Bladder microvascular endothelial cell (primary cell): ENCODE data around the gene GPX2. TPM values are rescaled to one million over a fixed set of nuclear protein-coding genes. Genes with fewer than 3 reads are reported as not detected.

Experiments used
- total RNA-seq: library from RNA; depleted of rRNA; stranded (reverse); fragments of >200 nt; gene quantifications from 2 replicates; pipeline ENCODE4 v1.2.3, GENCODE V29; 2014

Gene GPX2
- not detected in 2 replicates for total RNA-seq

DNA sequence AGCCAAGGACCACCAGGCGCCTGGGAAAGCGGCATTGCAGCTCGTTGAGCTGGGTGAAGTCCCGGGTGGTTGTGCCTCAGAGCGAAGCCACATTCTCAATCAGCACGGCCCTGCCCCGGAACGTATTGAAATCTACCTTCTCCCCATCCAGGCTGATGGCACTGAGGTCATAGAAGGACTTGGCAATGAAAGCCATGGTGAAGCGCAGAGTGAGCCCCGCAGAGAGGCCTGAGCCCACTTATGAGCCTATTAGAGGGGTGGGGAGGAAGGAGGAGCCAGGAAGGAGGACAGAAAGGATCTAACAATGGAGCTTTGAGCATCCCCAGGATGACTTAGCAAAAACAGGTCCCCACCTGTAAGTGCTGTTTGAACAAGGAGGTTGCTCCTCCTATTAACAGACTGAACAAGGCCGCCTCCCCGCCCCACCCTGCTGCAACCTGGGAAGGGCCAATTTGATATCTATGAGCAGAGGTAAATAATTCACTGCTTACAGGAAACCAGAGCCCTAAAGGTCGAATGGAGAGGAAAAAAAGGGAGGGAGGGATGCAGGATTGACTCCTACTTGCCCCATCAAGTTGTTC is at the start of gene GPX2:
GPX2 (minus strand) TSS at position 215 of the 581 bp plus-strand sequence; CDS start at position 196, 19 bp downstream.

DNA sequence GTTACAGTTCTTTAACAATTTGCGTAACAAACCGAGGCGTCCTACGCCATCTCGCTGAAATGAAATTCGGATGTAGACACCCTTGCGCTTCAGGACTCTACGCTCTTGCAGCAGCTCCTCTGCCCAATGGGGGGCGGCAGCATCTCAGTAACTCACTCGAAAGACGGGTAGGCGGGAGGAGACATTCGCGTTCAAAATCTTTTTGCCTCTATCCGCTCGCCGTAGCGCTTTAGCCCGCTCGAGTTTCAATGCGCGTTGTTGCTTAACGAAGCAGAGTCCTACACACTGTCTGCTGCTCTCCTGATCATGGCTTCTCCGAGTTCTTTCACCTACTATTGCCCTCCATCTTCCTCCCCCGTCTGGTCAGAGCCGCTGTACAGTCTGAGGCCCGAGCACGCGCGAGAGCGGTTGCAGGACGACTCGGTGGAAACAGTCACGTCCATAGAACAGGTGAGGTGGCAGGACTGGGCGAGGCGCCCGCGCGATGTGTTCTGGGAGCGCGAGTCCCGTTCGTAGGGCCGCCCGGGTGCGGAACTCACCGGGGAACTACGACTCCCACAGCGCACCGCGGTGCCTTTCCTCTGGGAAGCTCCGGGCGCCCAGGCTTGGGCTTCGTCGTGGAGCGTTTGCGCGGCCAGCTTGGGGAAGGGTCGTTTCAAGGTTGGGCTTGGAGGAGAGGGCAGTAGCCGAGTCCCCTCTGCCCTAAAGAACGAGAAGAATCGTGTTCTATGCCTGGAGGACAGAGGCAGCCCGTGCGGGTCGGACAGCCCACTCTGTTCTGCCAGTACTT is 44.3 kb upstream of the GPX2 start, which contains the start of gene FNTB:
FNTB (plus strand) TSS at position 248 of the 790 bp plus-strand sequence; CDS start at position 307, 59 bp downstream.

DNA sequence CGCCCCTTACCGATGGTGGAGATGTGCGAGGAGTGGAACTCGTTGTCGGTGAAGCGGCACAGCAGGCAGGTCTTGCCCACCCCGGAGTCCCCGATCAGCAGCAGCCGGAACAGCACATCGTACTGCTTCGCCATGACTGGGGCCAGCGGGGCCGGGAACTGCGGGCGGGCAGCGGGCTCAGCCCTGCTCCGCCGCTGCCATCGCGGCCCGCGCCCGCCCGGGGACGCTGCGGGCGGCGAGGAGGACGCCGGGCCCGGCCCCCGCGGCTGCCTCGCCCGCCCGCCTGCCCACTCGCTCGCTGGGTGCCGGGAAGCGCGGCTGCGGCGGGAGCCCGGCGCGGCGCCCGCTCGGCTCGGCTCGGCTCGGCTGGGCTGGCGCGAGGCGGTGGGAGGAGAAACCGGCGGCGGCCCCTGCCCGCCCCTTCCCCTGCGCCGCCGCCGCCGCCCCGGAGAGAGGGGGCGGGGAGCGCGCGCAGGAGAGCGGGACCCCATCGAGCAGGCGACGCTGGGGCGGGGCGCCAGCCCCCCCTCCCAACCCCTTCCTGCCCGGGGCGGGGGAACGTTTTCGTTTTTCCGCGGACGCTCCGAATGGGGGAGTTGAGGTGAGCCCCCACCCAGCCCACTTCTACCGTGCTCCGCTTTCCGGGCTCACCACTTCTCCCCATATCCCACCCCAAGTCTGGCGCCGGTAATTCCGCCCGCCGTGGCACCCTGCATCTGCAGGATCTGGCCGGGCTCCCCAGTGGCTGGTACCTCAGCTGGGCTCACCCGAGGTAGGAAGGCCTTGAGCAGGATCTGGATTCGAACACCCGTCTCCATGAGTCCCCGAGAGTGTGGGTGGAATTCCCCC is 29.6 kb upstream of the GPX2 start, which contains the start of gene RAB15:
RAB15 (minus strand) TSS at position 394 of the 849 bp plus-strand sequence; CDS start at position 134, 260 bp downstream.

DNA sequence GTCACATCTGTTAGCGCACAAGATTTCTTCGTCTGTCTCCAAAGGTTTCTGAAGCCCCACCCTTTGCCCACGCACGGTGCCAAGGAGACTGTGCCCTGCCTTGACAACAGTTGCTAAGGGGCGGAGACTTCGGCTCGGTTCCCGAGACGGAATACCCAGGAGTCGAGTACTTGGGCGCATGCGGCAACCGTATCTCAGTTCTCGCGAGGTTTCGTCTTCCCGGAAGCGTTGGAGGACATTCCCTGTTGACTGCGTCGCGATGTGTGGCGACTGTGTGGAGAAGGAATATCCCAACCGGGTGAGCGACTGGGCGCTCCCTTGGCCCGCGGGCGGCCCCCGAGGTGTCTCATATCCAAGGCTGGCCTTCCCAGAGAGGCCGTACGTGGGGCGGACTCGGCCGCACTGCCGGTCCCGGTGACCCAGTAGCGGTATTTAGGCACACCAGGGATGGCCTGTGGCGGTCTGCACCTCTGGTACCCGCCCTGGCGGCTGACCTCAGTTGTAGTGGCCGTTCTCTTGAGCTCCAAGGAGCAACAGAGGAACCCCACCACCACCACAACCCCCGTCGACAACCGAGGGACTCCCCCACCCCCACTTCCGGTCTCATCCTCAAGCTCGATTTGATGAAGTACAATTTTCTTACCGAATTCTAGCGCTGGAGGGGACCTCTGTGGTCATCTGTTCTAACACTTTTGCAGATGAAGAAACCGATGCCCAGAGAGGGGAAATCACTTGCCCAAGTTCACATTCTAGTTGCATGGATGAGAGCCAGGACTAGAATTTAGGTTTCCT is 28.1 kb downstream of the GPX2 start, which contains the start of gene CHURC1:
CHURC1 (plus strand) TSS at position 219 of the 792 bp plus-strand sequence; CDS start at position 260, 41 bp downstream.

Other genes starting within 250 kb of the GPX2 start
- gene PLEKHG3, start 238.3 kb downstream of the GPX2 start, total RNA-seq: 0.16 and 5.0 TPM in 2 replicates
- under 0.01 and 0.06 TPM in 2 replicates for gene SPTB, start 62.8 kb downstream of the GPX2 start, total RNA-seq
- 27.8 and 34.7 TPM in 2 replicates for gene CHURC1, start 28.3 kb downstream of the GPX2 start, total RNA-seq
- 4.0 and 11.5 TPM in 2 replicates for gene RAB15, start 29.6 kb upstream of the GPX2 start, total RNA-seq
- 5.0 and 10.5 TPM in 2 replicates for gene FNTB, start 44.1 kb upstream of the GPX2 start, total RNA-seq
- gene MAX, start 159.8 kb upstream of the GPX2 start, total RNA-seq: 32.9 and 48.2 TPM in 2 replicates